GM21529 (cell line): ENCODE data around the gene RNF7.
"Not testable (repeated sequence)": the region's sequence is repeated elsewhere in the genome, so short reads cannot be mapped to it uniquely, and the experiment has no call there.

Experiments
- ATAC-seq: cut with Tn5 transposase; IDR thresholded peaks from one replicate; pipeline ENCODE4 v1.9.1; 2021; ENCODE audit not compliant: unreplicated experiment

Gene RNF7

DNA sequence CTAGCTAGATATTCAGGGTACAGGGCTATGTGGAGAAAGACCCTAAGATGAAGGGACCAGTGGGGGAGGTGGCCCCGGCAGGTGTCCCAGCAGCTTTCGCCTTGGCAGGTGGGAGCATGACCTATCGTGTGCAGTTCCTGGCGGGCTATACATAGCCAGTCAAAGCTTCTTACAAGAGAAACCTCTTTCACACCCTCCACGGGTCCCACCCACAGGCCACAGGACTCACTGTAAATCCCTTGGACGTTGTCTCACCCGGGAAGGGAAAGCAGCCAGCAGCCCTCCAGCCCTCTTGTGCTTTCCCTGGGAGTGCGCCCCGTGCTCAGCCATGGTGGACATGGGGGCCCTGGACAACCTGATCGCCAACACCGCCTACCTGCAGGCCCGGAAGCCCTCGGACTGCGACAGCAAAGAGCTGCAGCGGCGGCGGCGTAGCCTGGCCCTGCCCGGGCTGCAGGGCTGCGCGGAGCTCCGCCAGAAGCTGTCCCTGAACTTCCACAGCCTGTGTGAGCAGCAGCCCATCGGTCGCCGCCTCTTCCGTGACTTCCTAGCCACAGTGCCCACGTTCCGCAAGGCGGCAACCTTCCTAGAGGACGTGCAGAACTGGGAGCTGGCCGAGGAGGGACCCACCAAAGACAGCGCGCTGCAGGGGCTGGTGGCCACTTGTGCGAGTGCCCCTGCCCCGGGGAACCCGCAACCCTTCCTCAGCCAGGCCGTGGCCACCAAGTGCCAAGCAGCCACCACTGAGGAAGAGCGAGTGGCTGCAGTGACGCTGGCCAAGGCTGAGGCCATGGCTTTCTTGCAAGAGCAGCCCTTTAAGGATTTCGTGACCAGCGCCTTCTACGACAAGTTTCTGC, 40.1 kb downstream of the RNF7 start:
- no peak for ATAC-seq

DNA sequence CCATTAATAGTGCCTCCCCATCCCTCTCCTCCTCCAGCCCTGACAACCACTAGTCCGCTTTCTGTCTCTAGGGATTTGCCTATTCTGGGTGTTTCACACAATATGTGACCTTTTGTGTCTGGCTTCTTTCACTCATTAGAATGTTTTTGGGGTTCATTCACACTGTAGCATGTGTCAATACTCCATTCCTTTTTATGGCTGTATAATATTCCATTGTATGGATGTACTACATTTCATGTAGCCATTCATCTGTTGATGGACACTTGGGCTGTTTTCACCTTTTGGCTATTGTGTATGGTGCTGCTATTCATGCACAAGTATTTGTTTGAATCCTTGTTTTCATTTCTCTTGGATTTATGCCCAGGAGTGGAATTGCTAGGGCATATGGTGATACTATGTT, 41.6 kb downstream of the RNF7 start:
- no peak for ATAC-seq

GRCh38 chr3:141782386-141782932, 44.4 kb downstream of the RNF7 start:
- ATAC-seq: no peak

DNA sequence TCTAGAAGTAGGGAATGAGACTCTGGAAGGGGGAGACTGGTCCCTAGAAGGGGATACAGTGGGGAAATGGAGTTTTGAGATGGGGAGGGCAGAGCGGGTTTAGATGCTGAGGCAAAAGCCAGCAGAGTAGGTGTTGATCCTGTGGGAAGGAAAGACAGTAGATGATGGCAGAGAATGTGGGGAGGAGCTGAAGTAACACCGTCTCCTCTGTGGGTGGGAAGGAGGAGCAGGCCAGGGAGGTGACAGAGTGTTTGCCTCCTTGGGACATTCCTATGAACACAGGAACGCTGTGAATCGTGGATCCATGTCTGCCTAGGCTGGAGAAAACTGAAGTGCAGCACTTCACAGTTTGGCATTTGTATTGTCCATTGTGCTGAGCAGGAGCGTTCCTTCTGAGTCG, 45.5 kb downstream of the RNF7 start:
- no peak for ATAC-seq

GRCh38 chr3:141784096-141784495, 46.0 kb downstream of the RNF7 start:
- no peak for ATAC-seq

DNA sequence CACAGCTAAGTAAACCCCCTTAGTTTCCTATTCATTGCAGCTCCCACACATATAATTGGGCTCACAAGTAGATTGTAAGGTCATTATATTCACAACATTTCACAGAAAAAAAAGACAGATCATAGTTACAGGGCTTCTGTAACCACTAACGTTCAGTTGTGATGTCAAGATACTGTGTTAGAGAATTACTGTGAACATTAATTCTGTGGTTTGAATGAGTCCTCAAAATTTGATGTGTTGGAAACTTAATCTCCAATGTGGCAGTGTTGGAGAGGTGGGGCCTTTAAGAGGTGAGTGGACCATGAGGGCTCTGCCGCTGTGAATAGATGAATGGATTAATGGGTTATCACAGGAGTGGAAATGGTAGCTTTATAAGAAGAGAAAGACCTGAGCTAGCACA, 46.4 kb downstream of the RNF7 start:
- ATAC-seq: no peak

DNA sequence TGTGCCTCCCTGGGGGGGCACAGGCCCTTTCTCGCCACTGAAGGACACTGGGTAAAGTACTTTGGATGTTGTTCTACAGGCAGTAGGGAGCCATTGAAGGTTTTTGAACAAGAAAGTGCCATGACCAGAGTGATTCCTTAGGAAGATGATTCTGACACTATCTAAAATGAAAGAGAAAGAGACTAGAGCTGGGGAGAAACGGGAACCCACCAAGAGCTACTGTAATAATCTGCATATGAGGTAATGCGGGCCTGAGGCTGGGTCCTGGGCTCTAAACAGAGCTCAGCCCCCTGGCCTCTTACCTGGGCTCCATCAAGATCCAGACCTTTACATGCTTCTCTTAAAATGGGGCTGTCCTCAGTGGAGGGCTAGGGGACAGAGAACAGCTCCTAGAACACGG, 50.1 kb downstream of the RNF7 start:
- ATAC-seq: no peak

GRCh38 chr3:141788750-141789149, 50.7 kb downstream of the RNF7 start:
- not testable (repeated sequence) for ATAC-seq

GRCh38 chr3:141789281-141789680, 51.2 kb downstream of the RNF7 start:
- ATAC-seq: no peak

DNA sequence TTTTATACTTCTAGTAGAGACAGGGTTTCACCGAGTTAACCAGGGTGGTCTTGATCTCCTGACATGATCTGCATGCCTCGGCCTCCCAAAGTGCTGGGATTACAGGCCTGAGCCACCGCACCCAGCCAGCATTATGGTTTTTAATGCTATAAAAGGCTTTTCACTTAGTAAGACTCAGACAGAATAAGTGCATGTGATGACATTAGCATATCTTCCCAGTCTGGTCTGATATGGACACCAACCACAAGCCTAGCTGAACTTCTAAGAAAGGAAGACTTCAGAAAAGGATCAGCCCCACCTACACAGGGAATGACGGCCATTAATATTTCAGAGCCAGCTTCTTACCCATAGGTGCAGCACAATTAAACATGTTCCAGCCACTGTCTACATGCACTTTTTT, 52.1 kb downstream of the RNF7 start:
- ATAC-seq: no peak

- ATAC-seq: no peak
Measured at GRCh38 chr3:141792495-141792894, 54.4 kb downstream of the RNF7 start.

- no peak for ATAC-seq
Measured at GRCh38 chr3:141793476-141794260, 55.6 kb downstream of the RNF7 start.

GRCh38 chr3:141795276-141795675, 57.2 kb downstream of the RNF7 start:
- ATAC-seq: no peak

- ATAC-seq: no peak
Measured at GRCh38 chr3:141795741-141796080, 57.6 kb downstream of the RNF7 start.

GRCh38 chr3:141796081-141796888, 58.2 kb downstream of the RNF7 start:
- peak; percentile 94 for ATAC-seq
